GM18951 (cell line): Measurements from ENCODE around the gene KCNH6.

Source experiments
- POLR2A ChIP-seq: IDR thresholded peaks from 4 replicates; pipeline ENCODE4 v1.6.1; 2011; ENCODE audit warnings: mild to moderate bottlenecking; ENCODE audit not compliant: insufficient read length, insufficient read depth; ENCODE audit errors: extremely low read depth
- in situ Hi-C: fragments of 300-500 bp; cut with MboI; formaldehyde crosslinking; loops from one replicate; pipeline ENCODE4 v1.12.0; 2022; ENCODE audit warnings: low sequenced_read_pairs, mixed read lengths, inconsistent platforms; ENCODE audit not compliant: unreplicated experiment

KCNH6 gene

GRCh38 chr17:63519972-63520882, 2.9 kb upstream of the KCNH6 start:
- in situ Hi-C loops: no loop called here
- TF ChIP-seq POLR2A: no peak

- in situ Hi-C loops: no loop called here
- no peak for TF ChIP-seq POLR2A
Observed at GRCh38 chr17:63524051-63524450, 893 bp downstream of the KCNH6 start.

- in situ Hi-C loops: no loop called here
- TF ChIP-seq POLR2A: no peak
Observed at GRCh38 chr17:63525190-63525946, 2.2 kb downstream of the KCNH6 start.

- TF ChIP-seq POLR2A: no peak
- in situ Hi-C loops: no loop called here
Observed at GRCh38 chr17:63526861-63527260, 3.7 kb downstream of the KCNH6 start.

DNA sequence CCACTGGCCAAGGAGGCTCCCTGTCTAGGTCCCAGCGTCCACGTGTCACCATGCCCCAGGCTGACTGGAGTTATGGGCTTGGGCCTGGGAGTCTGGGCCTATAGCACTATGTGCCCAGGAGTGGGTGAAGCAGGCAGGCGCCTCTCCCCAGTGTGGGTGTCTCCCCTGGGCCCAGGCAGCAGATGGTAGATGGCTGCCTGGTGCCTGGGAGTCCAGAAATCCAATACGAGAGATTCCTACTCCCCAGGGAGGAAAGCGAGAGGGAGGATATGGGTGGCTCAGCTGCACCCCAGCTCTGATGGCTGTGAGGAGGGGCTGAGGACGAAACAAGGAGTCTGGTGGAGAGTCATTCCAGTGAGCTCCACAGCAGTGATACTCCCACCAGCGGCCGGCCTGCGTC, 5.0 kb downstream of the KCNH6 start:
- no peak for TF ChIP-seq POLR2A
- in situ Hi-C loops: no loop called here

DNA sequence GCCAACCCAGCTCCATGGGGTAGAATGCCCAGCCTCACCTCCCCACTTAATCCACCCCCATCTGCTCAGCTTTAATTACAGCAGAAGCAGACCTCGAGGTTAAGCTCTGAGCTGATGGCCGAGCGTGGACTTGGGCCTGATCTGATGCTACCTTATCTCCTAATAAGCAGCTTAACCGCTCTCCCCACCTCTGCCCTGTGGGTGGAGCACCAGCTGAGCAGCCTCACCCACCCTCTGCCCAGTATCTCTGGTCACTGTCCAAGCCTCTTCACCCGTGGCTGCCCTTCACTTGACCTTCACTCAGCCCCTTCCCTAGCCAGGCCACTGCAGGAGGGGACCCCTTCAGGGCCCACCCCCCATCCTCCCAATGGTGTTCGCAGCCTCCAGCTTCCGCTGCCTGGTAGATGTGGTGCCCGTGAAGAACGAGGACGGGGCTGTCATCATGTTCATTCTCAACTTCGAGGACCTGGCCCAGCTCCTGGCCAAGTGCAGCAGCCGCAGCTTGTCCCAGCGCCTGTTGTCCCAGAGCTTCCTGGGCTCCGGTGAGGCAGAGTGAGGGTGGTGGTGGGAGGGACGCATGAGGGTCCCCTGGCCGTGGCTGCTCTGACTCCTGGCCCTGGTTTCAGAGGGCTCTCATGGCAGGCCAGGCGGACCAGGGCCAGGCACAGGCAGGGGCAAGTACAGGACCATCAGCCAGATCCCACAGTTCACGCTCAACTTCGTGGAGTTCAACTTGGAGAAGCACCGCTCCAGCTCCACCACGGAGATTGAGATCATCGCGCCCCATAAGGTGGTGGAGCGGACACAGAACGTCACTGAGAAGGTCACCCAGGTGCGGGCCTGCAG, 6.8 kb downstream of the KCNH6 start:
- TF ChIP-seq POLR2A: no peak
- in situ Hi-C loops: no loop called here

GRCh38 chr17:63530557-63531021, 7.4 kb downstream of the KCNH6 start:
- no peak for TF ChIP-seq POLR2A
- in situ Hi-C loops: no loop called here

DNA sequence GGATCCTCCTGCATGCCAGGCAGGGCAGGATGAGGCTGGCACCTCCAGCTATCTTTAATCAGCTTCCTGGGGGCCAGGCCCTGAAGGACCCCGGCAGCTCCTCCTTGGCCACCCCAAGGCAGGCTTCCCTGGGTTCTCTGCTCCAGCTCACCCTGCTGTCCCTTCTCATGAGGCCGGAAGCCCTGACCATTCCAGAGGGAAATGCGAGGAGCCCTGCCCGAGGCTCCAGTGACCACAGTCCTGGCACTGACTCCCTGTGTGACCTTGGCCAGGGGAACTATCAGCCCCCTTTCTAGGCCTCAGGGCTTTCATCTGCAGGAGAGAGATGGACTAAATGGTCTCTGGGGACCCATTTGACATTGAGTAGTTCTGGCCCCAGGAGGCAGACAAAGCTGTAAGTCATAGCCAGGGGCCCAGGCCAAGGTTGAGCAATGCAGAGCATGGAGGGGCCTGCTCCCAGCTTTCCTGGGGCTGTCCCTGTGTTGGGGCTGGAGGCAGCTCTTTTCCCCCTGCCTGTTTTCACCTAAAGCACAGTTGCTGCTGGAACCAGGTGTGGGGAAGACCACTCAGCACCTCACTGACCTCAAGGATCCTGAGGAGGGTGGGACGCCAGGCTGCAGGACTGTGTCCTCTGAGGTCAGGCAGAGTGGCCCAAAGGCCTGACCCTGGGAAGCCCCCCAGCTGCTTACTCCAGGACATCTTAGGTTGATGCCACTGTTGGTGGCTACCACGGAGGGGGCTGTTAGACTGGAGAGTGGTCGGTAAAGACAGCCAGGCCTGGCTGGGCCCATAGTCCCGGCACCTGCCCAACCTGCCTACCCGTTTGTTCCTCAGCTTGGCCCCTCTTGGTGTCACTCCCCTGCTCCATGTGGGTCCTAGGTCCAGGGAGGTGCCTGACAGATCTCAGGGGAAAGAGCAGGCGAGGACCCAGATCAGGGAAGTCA, 8.1 kb downstream of the KCNH6 start:
- in situ Hi-C loops: no loop called here
- no peak for TF ChIP-seq POLR2A

- in situ Hi-C loops: no loop called here
- no peak for TF ChIP-seq POLR2A
Observed at GRCh38 chr17:63533433-63534077, 10.4 kb downstream of the KCNH6 start.

DNA sequence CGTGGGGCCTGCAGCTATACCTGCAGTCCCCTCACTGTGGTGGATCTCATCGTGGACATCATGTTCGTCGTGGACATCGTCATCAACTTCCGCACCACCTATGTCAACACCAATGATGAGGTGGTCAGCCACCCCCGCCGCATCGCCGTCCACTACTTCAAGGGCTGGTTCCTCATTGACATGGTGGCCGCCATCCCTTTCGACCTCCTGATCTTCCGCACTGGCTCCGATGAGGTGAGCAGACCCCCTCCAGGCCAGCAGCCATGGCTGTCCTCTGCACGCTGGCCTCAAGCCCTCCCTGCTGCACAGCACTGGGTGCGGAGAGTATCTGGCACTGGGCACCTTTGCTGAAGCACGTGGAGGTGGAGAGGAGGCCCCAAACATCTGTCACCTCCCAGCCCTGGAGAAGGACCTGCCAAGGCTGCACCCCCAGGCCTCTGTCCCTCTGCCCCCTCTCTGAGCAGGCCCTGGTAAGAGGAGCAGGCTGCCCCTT, 11.0 kb downstream of the KCNH6 start:
- in situ Hi-C loops: no loop called here
- TF ChIP-seq POLR2A: no peak

DNA sequence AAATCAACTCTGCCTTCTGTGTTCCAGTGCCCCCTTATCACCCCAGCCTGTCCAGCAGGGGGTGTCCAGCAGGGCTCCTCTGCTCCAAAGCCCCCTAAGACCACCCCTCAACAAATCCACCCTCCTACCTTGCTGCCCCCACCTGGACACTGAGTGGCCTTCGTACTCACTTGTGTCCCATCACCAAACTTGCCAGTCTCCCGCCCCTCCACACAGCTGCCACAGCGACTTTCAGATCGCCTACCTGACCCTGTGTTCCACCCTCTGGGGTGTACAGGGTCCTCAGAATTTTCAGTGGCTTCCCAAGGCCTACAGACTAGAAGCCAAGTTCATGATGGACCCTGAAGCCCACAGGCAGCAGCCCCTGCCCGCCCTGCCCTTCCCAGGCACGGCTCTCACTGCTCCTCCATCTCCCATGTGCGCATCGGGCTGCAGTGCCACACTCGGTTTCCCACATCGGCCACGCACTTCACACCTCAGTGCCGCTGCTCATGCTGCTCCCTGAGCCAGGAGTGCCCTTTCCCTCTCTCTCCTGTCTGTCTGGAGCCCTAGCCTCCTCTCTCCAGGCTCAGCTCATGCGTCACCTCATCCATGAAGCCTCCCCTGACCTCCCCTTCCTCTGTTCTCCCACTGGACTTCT, 11.8 kb downstream of the KCNH6 start:
- no peak for TF ChIP-seq POLR2A
- in situ Hi-C loops: no loop called here
